SH-SY5Y (cell line): ENCODE measurements around the gene GRM2.

Source experiments
- GATA2 ChIP-seq: IDR thresholded peaks from 2 replicates; pipeline ENCODE4 v1.6.1; 2011; ENCODE audit warnings: mild to moderate bottlenecking, low read depth, low read length
- GATA3 ChIP-seq: IDR thresholded peaks from 2 replicates; pipeline ENCODE4 v1.6.1; 2011; ENCODE audit warnings: low read depth, mild to moderate bottlenecking, low read length, moderate library complexity

The GRM2 gene

GRCh38 chr3:51675201-51675611 lies 31.7 kb upstream of the GRM2 start:
- TF ChIP-seq GATA2 (no peak), GATA3 (no peak)

GRCh38 chr3:51676102-51676640 lies 30.7 kb upstream of the GRM2 start:
- no peak for TF ChIP-seq GATA2
- no peak for TF ChIP-seq GATA3

- TF ChIP-seq GATA3 (no peak), GATA2 (no peak)
Measured at GRCh38 chr3:51677358-51677757, 29.5 kb upstream of the GRM2 start.

GRCh38 chr3:51678186-51678585 lies 28.7 kb upstream of the GRM2 start:
- no peak for TF ChIP-seq GATA3
- TF ChIP-seq GATA2, result no peak

DNA sequence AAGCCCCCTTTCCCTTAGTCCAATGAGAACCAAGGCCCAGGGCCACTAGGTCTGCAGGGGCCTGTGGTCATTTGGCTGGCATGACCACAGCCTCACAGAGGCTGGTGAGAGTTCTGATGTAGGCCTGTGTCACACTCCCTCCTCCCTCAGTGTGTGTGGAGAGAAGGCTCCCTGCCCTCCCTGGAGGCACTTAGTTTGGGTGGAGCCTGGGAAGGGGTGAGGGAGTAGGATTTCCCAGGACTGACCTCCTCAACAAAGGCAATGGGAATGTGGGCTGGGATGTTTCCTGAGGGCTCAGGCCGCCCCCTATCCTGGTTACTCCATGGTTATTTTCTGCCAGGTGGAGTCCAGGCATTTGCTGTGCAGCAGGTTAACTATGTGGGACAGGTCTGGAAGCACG lies 28.2 kb upstream of the GRM2 start:
- TF ChIP-seq GATA3, result no peak
- no peak for TF ChIP-seq GATA2

GRCh38 chr3:51679318-51679717 lies 27.6 kb upstream of the GRM2 start:
- TF ChIP-seq GATA2 (no peak), GATA3 (no peak)

- no peak for TF ChIP-seq GATA3
- TF ChIP-seq GATA2, result no peak
Measured at GRCh38 chr3:51679777-51680176, 27.1 kb upstream of the GRM2 start.

DNA sequence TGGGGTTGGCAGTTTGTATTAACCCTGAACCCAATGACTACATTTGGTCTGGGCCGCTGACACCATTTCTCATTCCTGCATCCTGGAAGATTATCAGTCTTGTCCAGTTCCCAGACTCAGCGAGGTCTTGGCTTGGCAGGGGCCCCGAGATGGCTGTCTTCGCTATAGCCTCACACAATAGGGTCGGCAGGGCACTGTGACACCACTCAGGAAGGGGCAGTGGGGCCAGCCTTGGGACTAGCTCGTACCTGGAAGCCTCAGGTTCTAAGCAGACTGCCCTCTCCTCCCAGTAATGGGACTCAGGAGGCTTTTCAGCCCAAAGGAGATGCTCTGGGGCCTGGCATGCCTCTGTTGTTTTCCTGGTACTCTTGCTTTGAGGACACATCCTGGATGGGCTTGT lies 26.7 kb upstream of the GRM2 start:
- TF ChIP-seq GATA3 (no peak), GATA2 (no peak)

DNA sequence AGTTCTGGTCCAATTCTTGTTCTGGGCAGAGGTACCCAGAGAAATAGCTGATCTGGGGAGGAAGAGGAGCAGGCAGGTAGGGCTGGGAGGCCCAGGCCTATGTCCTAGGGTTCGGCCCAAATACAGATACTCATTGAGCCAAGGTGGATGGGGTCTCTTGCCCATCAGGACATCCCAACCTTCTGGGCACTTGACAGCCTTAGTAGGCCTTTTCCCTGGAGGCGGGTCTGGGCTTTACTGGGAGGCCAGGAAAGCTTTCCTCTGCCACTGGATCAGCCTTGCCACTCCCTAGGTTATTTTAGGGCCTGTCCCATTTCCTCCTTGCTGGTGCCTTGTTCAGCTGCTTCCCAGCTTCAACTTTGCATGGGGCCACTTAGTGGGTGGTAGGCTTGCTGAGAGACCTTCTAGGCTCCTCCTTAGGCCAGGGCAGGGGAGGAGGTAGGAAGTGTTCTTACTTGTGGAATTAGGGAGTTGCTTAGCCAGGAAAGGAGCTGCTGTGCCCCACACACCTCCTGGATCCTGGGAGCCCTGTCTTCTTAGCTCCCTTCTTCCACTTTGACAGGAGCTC lies 26.1 kb upstream of the GRM2 start:
- TF ChIP-seq GATA2 (no peak), GATA3 (no peak)

GRCh38 chr3:51681453-51681852 lies 25.4 kb upstream of the GRM2 start:
- TF ChIP-seq GATA3 (no peak), GATA2 (no peak)

DNA sequence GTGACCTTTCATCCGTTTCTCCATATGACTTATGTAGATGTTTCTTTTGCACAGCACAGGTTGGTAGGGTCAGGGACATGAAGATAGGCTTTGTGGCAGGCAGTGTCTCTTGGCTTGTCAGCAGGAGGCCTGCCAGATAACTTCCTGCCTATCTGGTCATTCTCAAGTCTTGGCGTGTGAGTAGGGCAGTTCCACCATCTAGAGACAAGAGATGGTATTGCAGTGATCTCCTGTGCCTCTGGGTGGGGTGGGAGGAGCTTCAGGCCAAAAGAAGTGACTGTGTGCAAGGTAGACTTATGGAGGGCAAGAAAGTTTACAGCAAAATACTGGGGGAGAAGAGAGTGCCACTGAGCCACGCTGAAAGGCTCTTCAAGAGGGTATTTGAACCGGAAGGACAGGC lies 24.8 kb upstream of the GRM2 start:
- TF ChIP-seq GATA3 (no peak), GATA2 (no peak)

DNA sequence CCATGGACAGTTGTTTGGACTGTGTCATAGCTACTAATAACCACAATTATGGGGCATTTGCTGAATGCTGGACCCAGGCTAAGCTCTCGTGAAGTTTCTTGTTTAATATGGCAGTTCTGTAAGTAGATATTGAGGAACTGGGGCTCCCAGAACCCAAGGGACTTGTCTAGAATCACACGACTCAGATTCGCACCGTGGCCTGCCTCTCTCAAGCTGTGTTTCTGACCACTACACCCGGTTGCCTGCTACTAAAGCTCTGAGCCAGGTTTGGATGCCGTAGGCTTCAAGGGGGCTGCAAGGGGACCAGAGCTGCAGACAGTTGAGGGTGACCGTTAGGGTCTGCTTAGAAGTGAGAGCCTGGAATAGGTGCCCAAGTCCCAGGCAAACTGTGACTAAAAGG lies 24.3 kb upstream of the GRM2 start:
- TF ChIP-seq GATA3 (no peak), GATA2 (no peak)

- no peak for TF ChIP-seq GATA3
- no peak for TF ChIP-seq GATA2
Measured at GRCh38 chr3:51683566-51683965, 23.3 kb upstream of the GRM2 start.

DNA sequence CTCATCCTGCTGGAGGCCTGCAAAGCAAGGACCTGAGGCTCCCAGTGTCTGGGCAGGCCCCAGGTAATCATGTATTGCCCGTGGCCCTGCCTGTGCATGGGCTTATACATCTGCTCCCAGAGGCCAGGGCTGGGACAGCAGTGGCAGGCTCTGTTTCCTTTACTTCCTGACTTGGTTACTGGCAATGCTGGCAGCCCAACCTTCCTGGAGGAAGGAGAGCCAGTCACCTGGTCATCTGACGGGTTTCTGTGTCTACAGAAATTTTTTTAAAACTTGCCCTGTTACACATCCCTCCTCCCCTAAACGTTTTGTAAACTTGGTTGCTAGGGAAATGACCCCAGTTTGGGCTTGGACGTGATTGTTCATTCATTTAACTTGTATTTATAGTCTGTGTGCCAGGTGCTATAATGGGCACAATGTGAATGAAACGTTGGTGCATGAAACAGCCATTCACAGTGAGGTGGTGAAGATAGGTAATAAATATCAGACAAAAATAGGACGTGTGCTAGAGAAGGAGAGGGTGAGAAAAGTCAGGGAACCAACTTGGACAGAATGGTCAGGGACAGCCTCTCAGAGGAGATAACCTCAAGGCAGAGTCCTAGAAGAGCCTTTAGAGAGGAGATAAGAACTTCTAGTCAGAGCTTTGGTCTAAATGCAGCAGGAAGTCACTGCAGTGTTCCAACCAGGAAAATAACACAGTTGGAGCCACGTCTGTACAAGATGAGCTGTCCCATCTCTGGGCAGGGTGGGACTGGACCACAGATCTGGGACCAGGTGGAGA lies 21.7 kb upstream of the GRM2 start:
- TF ChIP-seq GATA3, result no peak
- no peak for TF ChIP-seq GATA2

GRCh38 chr3:51686056-51686455 lies 20.8 kb upstream of the GRM2 start:
- TF ChIP-seq GATA2, result no peak

- TF ChIP-seq GATA2 (no peak), GATA3 (no peak)
Measured at GRCh38 chr3:51686512-51687215, 20.2 kb upstream of the GRM2 start.
